Stimulated activated CD8-positive, alpha-beta memory T cell treated with anti-CD3 and anti-CD28 coated beads, Interleukin-2, amount 100 ng/mL, for 1 hour (primary cell): ENCODE data around the gene GJC1.
A peak's percentile ranks its signal among the peaks of the same experiment; 100 is the strongest.

Experiments used
- DNase-seq, 2 donors: peaks; one replicate each; pipeline ENCODE4 v3.0.0-alpha.2; 2020; ENCODE audit warnings: low read depth in 2 of 2

Gene GJC1

GRCh38 chr17:44777394-44778348, 52.4 kb downstream of the GJC1 start:
- no peak for DNase-seq

GRCh38 chr17:44776628-44777393, 53.3 kb downstream of the GJC1 start:
- DNase-seq: no peak

GRCh38 chr17:44775838-44776621, 54.1 kb downstream of the GJC1 start:
- DNase-seq: no peak

GRCh38 chr17:44775136-44775837, 54.8 kb downstream of the GJC1 start:
- peak; percentile 94 to 97 for DNase-seq

GRCh38 chr17:44774271-44775135, 55.6 kb downstream of the GJC1 start:
- peak; percentile 70 to 79 for DNase-seq

- DNase-seq: no peak
Measured at GRCh38 chr17:44773140-44773539, 56.9 kb downstream of the GJC1 start.

- DNase-seq: no peak
Measured at GRCh38 chr17:44772308-44773045, 57.6 kb downstream of the GJC1 start.

- DNase-seq: no peak
Measured at GRCh38 chr17:44770166-44770925, 59.7 kb downstream of the GJC1 start.

GRCh38 chr17:44769647-44770084, 60.4 kb downstream of the GJC1 start:
- no peak for DNase-seq

GRCh38 chr17:44769230-44769629, 60.9 kb downstream of the GJC1 start:
- no peak for DNase-seq

- DNase-seq: no peak
Measured at GRCh38 chr17:44768505-44769142, 61.5 kb downstream of the GJC1 start.

- DNase-seq: no peak
Measured at GRCh38 chr17:44767493-44767892, 62.6 kb downstream of the GJC1 start.

GRCh38 chr17:44766409-44767038, 63.6 kb downstream of the GJC1 start:
- DNase-seq: no peak

GRCh38 chr17:44765965-44766364, 64.1 kb downstream of the GJC1 start:
- DNase-seq: no peak

GRCh38 chr17:44763170-44763569, 66.9 kb downstream of the GJC1 start:
- DNase-seq: no peak

- DNase-seq: no peak
Measured at GRCh38 chr17:44761932-44762810, 67.9 kb downstream of the GJC1 start.
